ENCODE results near the gene GRAP2. TPM values are rescaled to one million over a fixed set of nuclear protein-coding genes. Genes with fewer than 3 reads are reported as not detected.

Gene GRAP2
- total and polyA plus RNA-seq, 2 experiments from 2014 or later = 0.42 TPM; not detected in 1

GRCh38 chr22:39906207-39906606, 5.3 kb downstream of the GRAP2 start (continued):
- no peak for TF ChIP-seq ZNF462 (CRISPR knock-in tag; IDR thresholded peaks at IDR 0.05)
- no peak for TF ChIP-seq REST (IDR thresholded peaks at IDR 0.05; ENCODE audit: unreplicated experiment)
- TF ChIP-seq EZH2 (IDR thresholded peaks at IDR 0.05; ENCODE audit: low read depth, unreplicated experiment) = no peak
- no peak for TF ChIP-seq JUNB (IDR thresholded peaks at IDR 0.05; ENCODE audit: unreplicated experiment)
- no peak for TF ChIP-seq POLR2AphosphoS5 (IDR thresholded peaks at IDR 0.05; ENCODE audit: low read depth)
- TF ChIP-seq ZNF114 (CRISPR knock-in tag; IDR thresholded peaks at IDR 0.05) = no peak

- Histone ChIP-seq H3K4me3 (no peak overlapping the region), H2AFZ (no peak overlapping the region), H3K79me2 (replicated peaks; ENCODE audit: insufficient read depth) (no peaks in the 10 kb centered on the region), H3K4me1 (ENCODE audit: insufficient read depth) (peaks cover 6% of the 10 kb centered on the region; the same call in 1 of the 2 replicates), H4K20me1 (replicated peaks; ENCODE audit: insufficient read depth) (no peaks in the 10 kb centered on the region), H3F3A (replicated peaks; ENCODE audit: low read depth) (no peaks in the 10 kb centered on the region), H3K9me2 (ENCODE audit: insufficient read depth) (no peaks in the 10 kb centered on the region), H3K27me3 (ENCODE audit: insufficient read depth) (no peaks in the 10 kb centered on the region), H3K4me2 (no peak overlapping the region), H3K27ac (ENCODE audit: low read depth) (no peak overlapping the region), H3K36me3 (ENCODE audit: insufficient read depth) (no peaks in the 10 kb centered on the region)
- ATAC-seq (no peak), DNase-seq (ENCODE audit: low spot score) (no peak)
- H3K4me1 Mint-ChIP-seq = peaks cover 16% of the 10 kb centered on the region; the same call in 2 of the 3 replicates
- peaks cover 2% of the 10 kb centered on the region for H3K27me3 Mint-ChIP-seq (ENCODE audit: insufficient read depth, low read depth, poor library complexity)
- H3K9me3 Mint-ChIP-seq = no peaks in the 10 kb centered on the region
- no peak overlapping the region for H3K4me3 Mint-ChIP-seq
- H3K36me3 Mint-ChIP-seq (ENCODE audit: low read depth) = no peaks in the 10 kb centered on the region
- H3K27ac Mint-ChIP-seq = no peak overlapping the region
- TF ChIP-seq REST (IDR thresholded peaks at IDR 0.05; ENCODE audit: unreplicated experiment) = no peak
- no peak for TF ChIP-seq EZH2phosphoT487 (IDR thresholded peaks at IDR 0.05; ENCODE audit: unreplicated experiment)
- no peak for TF ChIP-seq POLR2AphosphoS5 (IDR thresholded peaks at IDR 0.05; ENCODE audit: low read depth)
- no peak for TF ChIP-seq NANOG (IDR thresholded peaks at IDR 0.05; ENCODE audit: borderline replicate concordance)
- TF ChIP-seq CREB1 (CRISPR knock-in tag; IDR thresholded peaks at IDR 0.05; ENCODE audit: low read depth) = no peak
- no peak for TF ChIP-seq STAT1 (IDR thresholded peaks at IDR 0.05; ENCODE audit: unreplicated experiment)
- no peak for TF ChIP-seq ZNF114 (CRISPR knock-in tag; IDR thresholded peaks at IDR 0.05)
- TF ChIP-seq JUNB (IDR thresholded peaks at IDR 0.05; ENCODE audit: unreplicated experiment) = no peak
Measured at GRCh38 chr22:39907047-39907446, 6.2 kb downstream of the GRAP2 start.
